HepG2 (cell line): Measurements from ENCODE around the gene RARA. TPM values are rescaled to one million over a fixed set of nuclear protein-coding genes. Genes with fewer than 3 reads are reported as not detected.

Experiments used
- AGO1 ChIP-seq: fragments of 200-400 bp; formaldehyde crosslinking; IDR thresholded peaks from 2 replicates; pipeline ENCODE4 v1.6.1; 2017; ENCODE audit warnings: mild to moderate bottlenecking, low read depth, low read length, moderate library complexity; ENCODE audit not compliant: poor library complexity, severe bottlenecking
- CENPT ChIP-seq: sonication (generic); formaldehyde crosslinking; IDR thresholded peaks from 2 replicates; pipeline ENCODE4 v1.8.0; 2022; ENCODE audit warnings: low read depth, mild to moderate bottlenecking, moderate library complexity, missing genetic modification reagents
- MTERF4 ChIP-seq: sonication (generic); formaldehyde crosslinking; IDR thresholded peaks from 2 replicates; pipeline ENCODE4 v1.8.0; 2023; ENCODE audit warnings: mild to moderate bottlenecking, missing genetic modification reagents
- PCBP2 ChIP-seq: fragments of 200-400 bp; formaldehyde crosslinking; optimal IDR thresholded peaks from 2 replicates; pipeline ENCODE3; 2018; ENCODE audit warnings: low read length, low read depth; ENCODE audit not compliant: poor library complexity, severe bottlenecking
- SNRNP70 ChIP-seq: fragments of 200-400 bp; formaldehyde crosslinking; IDR thresholded peaks from 2 replicates; pipeline ENCODE4 v1.6.1; 2017; ENCODE audit warnings: mild to moderate bottlenecking, low read depth, low read length, moderate library complexity
- TCF12 ChIP-seq, 2 experiments: fragments of 450-650 bp in 1 of 2; sonication (generic) in 1 of 2; formaldehyde crosslinking in 1 of 2; IDR thresholded peaks; 2 replicates each; pipeline versions ENCODE4 v1.6.1 to v1.8.0; 2017 to 2022; ENCODE audit warnings: antibody characterized with exemption in 1 of 2, mild to moderate bottlenecking in 1 of 2, missing genetic modification reagents in 1 of 2, moderate library complexity in 1 of 2
- ZBTB33 ChIP-seq: sonication (generic); formaldehyde crosslinking; IDR thresholded peaks from 2 replicates; pipeline ENCODE4 v1.4.0; 2020; ENCODE audit warnings: missing genetic modification reagents
- ZNF329 ChIP-seq: sonication (generic); formaldehyde crosslinking; IDR thresholded peaks from 2 replicates; pipeline ENCODE4 v1.9.0; 2021; ENCODE audit warnings: low read depth, mild to moderate bottlenecking, missing genetic modification reagents
- ZNF383 ChIP-seq: sonication (generic); formaldehyde crosslinking; IDR thresholded peaks from 2 replicates; pipeline ENCODE4 v1.4.0; 2020; ENCODE audit warnings: missing genetic modification reagents, mild to moderate bottlenecking, borderline replicate concordance
- ZNF451 ChIP-seq: sonication (generic); formaldehyde crosslinking; IDR thresholded peaks from 2 replicates; pipeline ENCODE4 v1.5.0; 2020; ENCODE audit warnings: mild to moderate bottlenecking, missing genetic modification reagents
- ZNF513 ChIP-seq: sonication (generic); formaldehyde crosslinking; conservative IDR thresholded peaks from 2 replicates; pipeline ENCODE4 v1.5.0; 2020; ENCODE audit warnings: missing genetic modification reagents
- polyA plus RNA-seq, 8 experiments: library from polyadenylated mRNA; depleted of rRNA in 3 of 8; stranded (reverse) in 7 of 8; unstranded in 1 of 8; fragments of >200 nt; fragmentation: Illumina TruSeq in 4 of 8; extraction: Trizol in 4 of 8; gene quantifications; 2 replicates each; pipeline versions ENCODE4 v1.2.1 to v1.2.3, GENCODE V29; 2011 to 2016; ENCODE audit warnings: low read depth in 4 of 8, missing spikeins in 1 of 8, mixed read lengths in 1 of 8; ENCODE audit not compliant: insufficient read depth in 1 of 8
- total RNA-seq, 5 experiments: library from RNA; depleted of rRNA; stranded (reverse); fragments of >200 nt; fragmentation: Illumina TruSeq; extraction: Trizol; gene quantifications; 2 replicates each; pipeline ENCODE4 v1.2.3, GENCODE V29; 2016; ENCODE audit warnings: low read depth in 1 of 5
- TF ChIP-seq, protein P1 (sequence below): sonication (generic); formaldehyde crosslinking; IDR thresholded peaks from 2 replicates; pipeline ENCODE4 v1.4.0; 2020; ENCODE audit warnings: missing genetic modification reagents, mild to moderate bottlenecking, borderline replicate concordance
- TF ChIP-seq, protein P2 (sequence below): sonication (generic); formaldehyde crosslinking; IDR thresholded peaks from 2 replicates; pipeline ENCODE4; 2020; ENCODE audit warnings: missing genetic modification reagents, mild to moderate bottlenecking, borderline replicate concordance
- TF ChIP-seq, protein P3 (sequence below): IDR thresholded peaks from 2 replicates; pipeline ENCODE4 v1.6.1; 2016; ENCODE audit warnings: low read depth, borderline replicate concordance
- TF ChIP-seq, protein P4 (sequence below): sonication (generic); formaldehyde crosslinking; IDR thresholded peaks from 2 replicates; pipeline ENCODE4 v1.9.0; 2021; ENCODE audit warnings: missing genetic modification reagents, borderline replicate concordance

The RARA gene
- total and polyA plus RNA-seq, 2 of the 13 experiments (the other 11 are each of a cell fraction or from before 2014, with no cell fraction given) = 6.4 to 8.6 TPM

DNA sequence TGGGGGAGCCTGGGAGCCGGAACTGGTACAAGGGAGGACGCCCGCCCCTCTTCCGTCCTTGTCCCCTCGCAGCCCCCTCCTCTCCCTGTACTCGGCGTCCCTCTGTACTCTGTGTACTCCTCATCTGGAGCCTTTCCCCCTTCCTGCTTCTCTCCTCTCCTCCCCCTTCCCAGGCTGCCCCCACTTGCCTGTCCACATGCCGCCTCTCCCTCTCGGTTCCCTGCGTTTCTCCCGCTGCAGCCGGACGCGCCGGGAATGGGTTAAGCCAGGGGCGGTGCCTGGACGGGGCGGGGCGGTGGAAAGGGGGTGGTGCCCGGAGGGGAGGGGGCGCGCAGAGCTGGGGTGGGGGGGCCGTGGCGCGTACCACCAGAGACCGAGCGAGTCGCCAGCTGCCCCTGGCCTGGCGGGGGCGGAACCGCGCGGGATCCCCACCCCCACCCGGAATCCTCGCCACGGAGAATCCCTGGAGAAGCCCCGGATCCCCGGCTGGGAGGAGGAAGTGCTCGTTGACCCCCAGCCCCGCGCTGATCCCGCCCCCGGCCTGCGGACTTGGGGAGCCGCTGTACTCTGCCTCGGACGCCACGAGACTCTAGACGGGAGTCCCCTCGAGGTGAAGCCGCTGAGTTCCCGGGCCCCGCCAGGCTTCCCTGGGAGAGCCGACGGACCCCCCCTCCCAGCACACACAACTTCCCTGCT is 33.0 kb downstream of the RARA start (continued):
- TF ChIP-seq, protein P1, sequence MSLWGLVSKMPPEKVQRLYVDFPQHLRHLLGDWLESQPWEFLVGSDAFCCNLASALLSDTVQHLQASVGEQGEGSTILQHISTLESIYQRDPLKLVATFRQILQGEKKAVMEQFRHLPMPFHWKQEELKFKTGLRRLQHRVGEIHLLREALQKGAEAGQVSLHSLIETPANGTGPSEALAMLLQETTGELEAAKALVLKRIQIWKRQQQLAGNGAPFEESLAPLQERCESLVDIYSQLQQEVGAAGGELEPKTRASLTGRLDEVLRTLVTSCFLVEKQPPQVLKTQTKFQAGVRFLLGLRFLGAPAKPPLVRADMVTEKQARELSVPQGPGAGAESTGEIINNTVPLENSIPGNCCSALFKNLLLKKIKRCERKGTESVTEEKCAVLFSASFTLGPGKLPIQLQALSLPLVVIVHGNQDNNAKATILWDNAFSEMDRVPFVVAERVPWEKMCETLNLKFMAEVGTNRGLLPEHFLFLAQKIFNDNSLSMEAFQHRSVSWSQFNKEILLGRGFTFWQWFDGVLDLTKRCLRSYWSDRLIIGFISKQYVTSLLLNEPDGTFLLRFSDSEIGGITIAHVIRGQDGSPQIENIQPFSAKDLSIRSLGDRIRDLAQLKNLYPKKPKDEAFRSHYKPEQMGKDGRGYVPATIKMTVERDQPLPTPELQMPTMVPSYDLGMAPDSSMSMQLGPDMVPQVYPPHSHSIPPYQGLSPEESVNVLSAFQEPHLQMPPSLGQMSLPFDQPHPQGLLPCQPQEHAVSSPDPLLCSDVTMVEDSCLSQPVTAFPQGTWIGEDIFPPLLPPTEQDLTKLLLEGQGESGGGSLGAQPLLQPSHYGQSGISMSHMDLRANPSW (CRISPR knock-in tag) = no peak
- TF ChIP-seq ZNF513 (CRISPR knock-in tag) (no peak), TCF12 (IDR thresholded peaks at IDR 0.05) (no peak), TCF12 (CRISPR knock-in tag; IDR thresholded peaks at IDR 0.05) (no peak), ZNF329 (CRISPR knock-in tag) (0 out of 2 replicates have a peak, but pooled peaks have one; percentile 49), CENPT (no peak), ZNF383 (no peak), ZBTB33 (no peak), ZNF451 (CRISPR knock-in tag) (peak; percentile 86), SNRNP70 (no peak), PCBP2 (no peak), MTERF4 (CRISPR knock-in tag) (no peak), AGO1 (no peak)
- TF ChIP-seq, protein P2, sequence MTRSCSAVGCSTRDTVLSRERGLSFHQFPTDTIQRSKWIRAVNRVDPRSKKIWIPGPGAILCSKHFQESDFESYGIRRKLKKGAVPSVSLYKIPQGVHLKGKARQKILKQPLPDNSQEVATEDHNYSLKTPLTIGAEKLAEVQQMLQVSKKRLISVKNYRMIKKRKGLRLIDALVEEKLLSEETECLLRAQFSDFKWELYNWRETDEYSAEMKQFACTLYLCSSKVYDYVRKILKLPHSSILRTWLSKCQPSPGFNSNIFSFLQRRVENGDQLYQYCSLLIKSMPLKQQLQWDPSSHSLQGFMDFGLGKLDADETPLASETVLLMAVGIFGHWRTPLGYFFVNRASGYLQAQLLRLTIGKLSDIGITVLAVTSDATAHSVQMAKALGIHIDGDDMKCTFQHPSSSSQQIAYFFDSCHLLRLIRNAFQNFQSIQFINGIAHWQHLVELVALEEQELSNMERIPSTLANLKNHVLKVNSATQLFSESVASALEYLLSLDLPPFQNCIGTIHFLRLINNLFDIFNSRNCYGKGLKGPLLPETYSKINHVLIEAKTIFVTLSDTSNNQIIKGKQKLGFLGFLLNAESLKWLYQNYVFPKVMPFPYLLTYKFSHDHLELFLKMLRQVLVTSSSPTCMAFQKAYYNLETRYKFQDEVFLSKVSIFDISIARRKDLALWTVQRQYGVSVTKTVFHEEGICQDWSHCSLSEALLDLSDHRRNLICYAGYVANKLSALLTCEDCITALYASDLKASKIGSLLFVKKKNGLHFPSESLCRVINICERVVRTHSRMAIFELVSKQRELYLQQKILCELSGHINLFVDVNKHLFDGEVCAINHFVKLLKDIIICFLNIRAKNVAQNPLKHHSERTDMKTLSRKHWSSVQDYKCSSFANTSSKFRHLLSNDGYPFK (CRISPR knock-in tag) = no peak
- TF ChIP-seq, protein P3, sequence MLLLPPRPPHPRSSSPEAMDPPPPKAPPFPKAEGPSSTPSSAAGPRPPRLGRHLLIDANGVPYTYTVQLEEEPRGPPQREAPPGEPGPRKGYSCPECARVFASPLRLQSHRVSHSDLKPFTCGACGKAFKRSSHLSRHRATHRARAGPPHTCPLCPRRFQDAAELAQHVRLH = no peak
- TF ChIP-seq, protein P4, sequence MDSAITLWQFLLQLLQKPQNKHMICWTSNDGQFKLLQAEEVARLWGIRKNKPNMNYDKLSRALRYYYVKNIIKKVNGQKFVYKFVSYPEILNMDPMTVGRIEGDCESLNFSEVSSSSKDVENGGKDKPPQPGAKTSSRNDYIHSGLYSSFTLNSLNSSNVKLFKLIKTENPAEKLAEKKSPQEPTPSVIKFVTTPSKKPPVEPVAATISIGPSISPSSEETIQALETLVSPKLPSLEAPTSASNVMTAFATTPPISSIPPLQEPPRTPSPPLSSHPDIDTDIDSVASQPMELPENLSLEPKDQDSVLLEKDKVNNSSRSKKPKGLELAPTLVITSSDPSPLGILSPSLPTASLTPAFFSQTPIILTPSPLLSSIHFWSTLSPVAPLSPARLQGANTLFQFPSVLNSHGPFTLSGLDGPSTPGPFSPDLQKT (CRISPR knock-in tag) = no peak
